SKM-1 treated with dmso at 0.1 percent for 144 hours (cell line): Measurements from ENCODE around the gene TPST2.
A peak's percentile ranks its signal among the peaks of the same experiment; 100 is the strongest.
"Not testable (repeated sequence)": the region's sequence is repeated elsewhere in the genome, so short reads cannot be mapped to it uniquely, and the experiment has no call there.

ENCODE experiments used
- DNase-seq: peaks from one replicate; lab custom pipeline; 2025; ENCODE audit not compliant: unreplicated experiment; lab: John Stamatoyannopoulos, UW

Gene TPST2

GRCh38 chr22:26589845-26590736, at the start of gene TPST2:
Gene TPST2 (minus strand): TSS chr22:26590132. CDS start chr22:26541630, 48,502 bp downstream.
- peak; percentile 68 for DNase-seq

- DNase-seq, result no peak
Observed at GRCh38 chr22:26636296-26636695, 46.4 kb upstream of the TPST2 start.

GRCh38 chr22:26635117-26635516, 45.2 kb upstream of the TPST2 start:
- DNase-seq, result no peak

- no peak for DNase-seq
Observed at GRCh38 chr22:26634189-26634588, 44.3 kb upstream of the TPST2 start.

- DNase-seq, result no peak
Observed at GRCh38 chr22:26632422-26633155, 42.7 kb upstream of the TPST2 start.

GRCh38 chr22:26631282-26631681, 41.4 kb upstream of the TPST2 start:
- DNase-seq, result no peak

GRCh38 chr22:26629988-26630761, 40.2 kb upstream of the TPST2 start:
- DNase-seq, result no peak

- DNase-seq, result no peak
Observed at GRCh38 chr22:26624803-26625202, 34.9 kb upstream of the TPST2 start.

- DNase-seq, result no peak
Observed at GRCh38 chr22:26623984-26624383, 34.1 kb upstream of the TPST2 start.

GRCh38 chr22:26621663-26622062, 31.7 kb upstream of the TPST2 start, which contains the start of gene CRYBA4:
Gene CRYBA4 (plus strand): TSS chr22:26621963. CDS start chr22:26622597, 634 bp downstream.
- DNase-seq, result no peak

GRCh38 chr22:26620197-26620596, 30.3 kb upstream of the TPST2 start:
- no peak for DNase-seq

- DNase-seq, result no peak
Observed at GRCh38 chr22:26619510-26619909, 29.6 kb upstream of the TPST2 start.

- no peak for DNase-seq
Observed at GRCh38 chr22:26618455-26618854, 28.5 kb upstream of the TPST2 start.

- peak; percentile 54 for DNase-seq
Observed at GRCh38 chr22:26617271-26618199, 27.6 kb upstream of the TPST2 start, which contains the start of gene CRYBB1. Gene CRYBB1 (minus strand): TSS chr22:26618027. CDS start chr22:26616319, 1,708 bp downstream.

GRCh38 chr22:26616650-26617049, 26.7 kb upstream of the TPST2 start:
- DNase-seq, result no peak

GRCh38 chr22:26615830-26616435, 26.0 kb upstream of the TPST2 start:
- DNase-seq, result no peak

GRCh38 chr22:26615149-26615548, 25.2 kb upstream of the TPST2 start:
- no peak for DNase-seq

GRCh38 chr22:26614322-26614721, 24.4 kb upstream of the TPST2 start:
- DNase-seq, result no peak

- DNase-seq, result not testable (repeated sequence)
Observed at GRCh38 chr22:26613753-26614152, 23.8 kb upstream of the TPST2 start.

GRCh38 chr22:26612652-26613051, 22.7 kb upstream of the TPST2 start:
- DNase-seq, result no peak
